HCT116 (cell line): Measurements from ENCODE around the gene PITPNC1.

Source experiments
- EGR1 ChIP-seq: IDR thresholded peaks from 2 replicates; pipeline ENCODE4 v1.6.1; 2012; ENCODE audit warnings: low read depth
- EZH2 ChIP-seq: fragments of 200-600 bp; sonication (generic); IDR thresholded peaks from 2 replicates; pipeline ENCODE4 v1.6.1; 2017; ENCODE audit warnings: antibody characterized with exemption, mixed run types
- POLR2A ChIP-seq: IDR thresholded peaks from 2 replicates; pipeline ENCODE4 v1.7.0; 2011; ENCODE audit warnings: borderline replicate concordance; ENCODE audit not compliant: insufficient read depth, insufficient read length; ENCODE audit errors: extremely low read depth
- POLR2AphosphoS5 ChIP-seq: IDR thresholded peaks from 2 replicates; pipeline ENCODE4 v1.6.1; 2011; ENCODE audit warnings: mild to moderate bottlenecking, low read depth, low read length, moderate library complexity
- RAD21 ChIP-seq: IDR thresholded peaks from 2 replicates; pipeline ENCODE4 v1.6.1; 2012; ENCODE audit warnings: low read depth, mild to moderate bottlenecking
- TCF7L2 ChIP-seq: IDR thresholded peaks from 2 replicates; pipeline ENCODE4 v1.7.0; 2011; ENCODE audit warnings: borderline replicate concordance, inconsistent platforms; ENCODE audit not compliant: insufficient read depth, insufficient read length; ENCODE audit errors: extremely low read depth
- TF ChIP-seq, protein P1 (sequence below), 3 experiments: fragments of 200-600 bp in 1 of 3; sonication (generic) in 1 of 3; IDR thresholded peaks in 2 of 3; conservative IDR thresholded peaks in 1 of 3; 2 replicates each; pipeline ENCODE4 v1.5.1; 2012 to 2017; ENCODE audit warnings: low read depth in 2 of 3, low read length in 2 of 3, antibody characterized with exemption in 1 of 3, borderline replicate concordance in 1 of 3, control low read depth in 1 of 3, mild to moderate bottlenecking in 1 of 3, mixed read lengths in 1 of 3, mixed run types in 1 of 3, moderate library complexity in 1 of 3; ENCODE audit not compliant: insufficient read depth in 1 of 3
- TF ChIP-seq, protein P2 (sequence below): IDR thresholded peaks from 2 replicates; pipeline ENCODE4 v1.6.1; 2011; ENCODE audit warnings: mild to moderate bottlenecking, low read length, moderate library complexity; ENCODE audit not compliant: insufficient replicate concordance; ENCODE audit errors: extremely low read depth
- TF ChIP-seq, protein P3 (sequence below): IDR thresholded peaks from 2 replicates; pipeline ENCODE4 v1.6.1; 2012; ENCODE audit warnings: low read depth
- TF ChIP-seq, protein P4 (sequence below): IDR thresholded peaks from 2 replicates; pipeline ENCODE4 v1.6.1; 2012

DNA sequence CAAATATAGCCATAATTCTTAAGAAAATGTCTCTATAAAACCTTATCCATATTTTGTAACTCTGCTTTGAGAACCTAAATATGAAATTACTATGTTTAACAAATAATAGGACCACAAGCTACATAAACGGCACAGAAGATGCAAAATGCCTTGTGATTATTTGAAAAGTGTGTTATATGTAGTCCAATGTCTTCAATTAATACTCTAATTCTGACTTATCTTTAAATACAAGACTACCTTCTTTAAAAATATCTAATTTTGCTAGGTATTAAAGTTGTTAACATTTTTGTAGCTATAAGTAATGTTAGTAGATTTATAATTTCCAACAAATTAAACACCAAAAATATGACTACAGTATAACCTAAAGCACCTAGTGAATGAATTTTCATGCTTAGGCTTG, 27.7 kb upstream of the PITPNC1 start:
- no peak for TF ChIP-seq EGR1
- TF ChIP-seq, protein P1, sequence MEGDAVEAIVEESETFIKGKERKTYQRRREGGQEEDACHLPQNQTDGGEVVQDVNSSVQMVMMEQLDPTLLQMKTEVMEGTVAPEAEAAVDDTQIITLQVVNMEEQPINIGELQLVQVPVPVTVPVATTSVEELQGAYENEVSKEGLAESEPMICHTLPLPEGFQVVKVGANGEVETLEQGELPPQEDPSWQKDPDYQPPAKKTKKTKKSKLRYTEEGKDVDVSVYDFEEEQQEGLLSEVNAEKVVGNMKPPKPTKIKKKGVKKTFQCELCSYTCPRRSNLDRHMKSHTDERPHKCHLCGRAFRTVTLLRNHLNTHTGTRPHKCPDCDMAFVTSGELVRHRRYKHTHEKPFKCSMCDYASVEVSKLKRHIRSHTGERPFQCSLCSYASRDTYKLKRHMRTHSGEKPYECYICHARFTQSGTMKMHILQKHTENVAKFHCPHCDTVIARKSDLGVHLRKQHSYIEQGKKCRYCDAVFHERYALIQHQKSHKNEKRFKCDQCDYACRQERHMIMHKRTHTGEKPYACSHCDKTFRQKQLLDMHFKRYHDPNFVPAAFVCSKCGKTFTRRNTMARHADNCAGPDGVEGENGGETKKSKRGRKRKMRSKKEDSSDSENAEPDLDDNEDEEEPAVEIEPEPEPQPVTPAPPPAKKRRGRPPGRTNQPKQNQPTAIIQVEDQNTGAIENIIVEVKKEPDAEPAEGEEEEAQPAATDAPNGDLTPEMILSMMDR (IDR thresholded peaks at IDR 0.05 in 2 of 3, conservative IDR thresholded peaks at IDR 0.05 in 1 of 3; ENCODE audit: borderline replicate concordance in 1 of 3, insufficient read depth in 1 of 3, low read depth in 2 of 3, low read length in 2 of 3) = no peak
- TF ChIP-seq RAD21 = no peak
- TF ChIP-seq, protein P2, sequence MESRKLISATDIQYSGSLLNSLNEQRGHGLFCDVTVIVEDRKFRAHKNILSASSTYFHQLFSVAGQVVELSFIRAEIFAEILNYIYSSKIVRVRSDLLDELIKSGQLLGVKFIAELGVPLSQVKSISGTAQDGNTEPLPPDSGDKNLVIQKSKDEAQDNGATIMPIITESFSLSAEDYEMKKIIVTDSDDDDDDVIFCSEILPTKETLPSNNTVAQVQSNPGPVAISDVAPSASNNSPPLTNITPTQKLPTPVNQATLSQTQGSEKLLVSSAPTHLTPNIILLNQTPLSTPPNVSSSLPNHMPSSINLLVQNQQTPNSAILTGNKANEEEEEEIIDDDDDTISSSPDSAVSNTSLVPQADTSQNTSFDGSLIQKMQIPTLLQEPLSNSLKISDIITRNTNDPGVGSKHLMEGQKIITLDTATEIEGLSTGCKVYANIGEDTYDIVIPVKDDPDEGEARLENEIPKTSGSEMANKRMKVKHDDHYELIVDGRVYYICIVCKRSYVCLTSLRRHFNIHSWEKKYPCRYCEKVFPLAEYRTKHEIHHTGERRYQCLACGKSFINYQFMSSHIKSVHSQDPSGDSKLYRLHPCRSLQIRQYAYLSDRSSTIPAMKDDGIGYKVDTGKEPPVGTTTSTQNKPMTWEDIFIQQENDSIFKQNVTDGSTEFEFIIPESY = no peak
- TF ChIP-seq, protein P3, sequence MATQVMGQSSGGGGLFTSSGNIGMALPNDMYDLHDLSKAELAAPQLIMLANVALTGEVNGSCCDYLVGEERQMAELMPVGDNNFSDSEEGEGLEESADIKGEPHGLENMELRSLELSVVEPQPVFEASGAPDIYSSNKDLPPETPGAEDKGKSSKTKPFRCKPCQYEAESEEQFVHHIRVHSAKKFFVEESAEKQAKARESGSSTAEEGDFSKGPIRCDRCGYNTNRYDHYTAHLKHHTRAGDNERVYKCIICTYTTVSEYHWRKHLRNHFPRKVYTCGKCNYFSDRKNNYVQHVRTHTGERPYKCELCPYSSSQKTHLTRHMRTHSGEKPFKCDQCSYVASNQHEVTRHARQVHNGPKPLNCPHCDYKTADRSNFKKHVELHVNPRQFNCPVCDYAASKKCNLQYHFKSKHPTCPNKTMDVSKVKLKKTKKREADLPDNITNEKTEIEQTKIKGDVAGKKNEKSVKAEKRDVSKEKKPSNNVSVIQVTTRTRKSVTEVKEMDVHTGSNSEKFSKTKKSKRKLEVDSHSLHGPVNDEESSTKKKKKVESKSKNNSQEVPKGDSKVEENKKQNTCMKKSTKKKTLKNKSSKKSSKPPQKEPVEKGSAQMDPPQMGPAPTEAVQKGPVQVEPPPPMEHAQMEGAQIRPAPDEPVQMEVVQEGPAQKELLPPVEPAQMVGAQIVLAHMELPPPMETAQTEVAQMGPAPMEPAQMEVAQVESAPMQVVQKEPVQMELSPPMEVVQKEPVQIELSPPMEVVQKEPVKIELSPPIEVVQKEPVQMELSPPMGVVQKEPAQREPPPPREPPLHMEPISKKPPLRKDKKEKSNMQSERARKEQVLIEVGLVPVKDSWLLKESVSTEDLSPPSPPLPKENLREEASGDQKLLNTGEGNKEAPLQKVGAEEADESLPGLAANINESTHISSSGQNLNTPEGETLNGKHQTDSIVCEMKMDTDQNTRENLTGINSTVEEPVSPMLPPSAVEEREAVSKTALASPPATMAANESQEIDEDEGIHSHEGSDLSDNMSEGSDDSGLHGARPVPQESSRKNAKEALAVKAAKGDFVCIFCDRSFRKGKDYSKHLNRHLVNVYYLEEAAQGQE = no peak
- TF ChIP-seq TCF7L2 = no peak
- no peak for TF ChIP-seq POLR2A
- no peak for TF ChIP-seq EZH2
- no peak for TF ChIP-seq POLR2AphosphoS5
- TF ChIP-seq, protein P4, sequence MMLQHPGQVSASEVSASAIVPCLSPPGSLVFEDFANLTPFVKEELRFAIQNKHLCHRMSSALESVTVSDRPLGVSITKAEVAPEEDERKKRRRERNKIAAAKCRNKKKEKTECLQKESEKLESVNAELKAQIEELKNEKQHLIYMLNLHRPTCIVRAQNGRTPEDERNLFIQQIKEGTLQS = no peak
